Activated CD4-positive, alpha-beta T cell treated with anti-CD3 and anti-CD28 coated beads for 48 hours (primary cell): ENCODE measurements around the gene FBLIM1.

Experiments used
- DNase-seq: peaks from one replicate; pipeline ENCODE4 v3.0.0-alpha.2; 2020

The FBLIM1 gene

GRCh38 chr1:15748690-15749398, 9.8 kb upstream of the FBLIM1 start:
- no peak for DNase-seq

GRCh38 chr1:15749399-15750291, 8.9 kb upstream of the FBLIM1 start:
- DNase-seq: no peak

- no peak for DNase-seq
Observed at GRCh38 chr1:15750924-15751323, 7.7 kb upstream of the FBLIM1 start.

GRCh38 chr1:15751717-15752116, 6.9 kb upstream of the FBLIM1 start:
- DNase-seq: no peak

- DNase-seq: no peak
Observed at GRCh38 chr1:15753776-15754175, 4.8 kb upstream of the FBLIM1 start.

GRCh38 chr1:15755021-15755645, 3.5 kb upstream of the FBLIM1 start:
- DNase-seq: no peak

GRCh38 chr1:15755646-15756040, 3.0 kb upstream of the FBLIM1 start:
- DNase-seq: no peak

GRCh38 chr1:15756143-15757015, 2.2 kb upstream of the FBLIM1 start:
- DNase-seq: no peak

- no peak for DNase-seq
Observed at GRCh38 chr1:15757016-15757543, 1.5 kb upstream of the FBLIM1 start.

- no peak for DNase-seq
Observed at GRCh38 chr1:15757575-15758342, 836 bp upstream of the FBLIM1 start.

- DNase-seq: no peak
Observed at GRCh38 chr1:15758953-15759661, 512 bp downstream of the FBLIM1 start.

GRCh38 chr1:15760520-15761211, 2.1 kb downstream of the FBLIM1 start:
- no peak for DNase-seq

- no peak for DNase-seq
Observed at GRCh38 chr1:15761366-15762128, 3.0 kb downstream of the FBLIM1 start.

- DNase-seq: no peak
Observed at GRCh38 chr1:15762546-15762945, 4.0 kb downstream of the FBLIM1 start.

- DNase-seq: no peak
Observed at GRCh38 chr1:15764269-15764764, 5.7 kb downstream of the FBLIM1 start.

- DNase-seq: no peak
Observed at GRCh38 chr1:15764890-15765289, 6.3 kb downstream of the FBLIM1 start.

- DNase-seq: no peak
Observed at GRCh38 chr1:15765495-15766194, 7.0 kb downstream of the FBLIM1 start.

- no peak for DNase-seq
Observed at GRCh38 chr1:15767941-15768340, 9.3 kb downstream of the FBLIM1 start.

GRCh38 chr1:15768388-15768787, 9.8 kb downstream of the FBLIM1 start:
- DNase-seq: no peak
